PC-9 (cell line): ENCODE measurements around the gene NALCN. TPM values are rescaled to one million over a fixed set of nuclear protein-coding genes. Genes with fewer than 3 reads are reported as not detected.

Experiments
- BruUV-seq: library from RNA; stranded (reverse); fragments of 400-500 nt; replicated peaks from 2 replicates; lab custom pipeline; 2021; lab: Mats Ljungman, UMichigan
- CTCF ChIA-PET: fragments of 300-600 bp; sonication (Branson Sonifier 250); formaldehyde crosslinking; loops from one replicate; lab custom pipeline; 2022; ENCODE audit warnings: antibody characterized with exemption; lab: Charles Lee
- POLR2A ChIA-PET: fragments of 300-600 bp; sonication (Branson Sonifier 250); formaldehyde crosslinking; loops from one replicate; lab custom pipeline; 2022; ENCODE audit warnings: antibody characterized with exemption; ENCODE audit not compliant: unreplicated experiment; lab: Charles Lee
- DNase-seq, 2 experiments: peaks; one replicate each; pipeline versions ENCODE4 v3.0.0 to v3.0.0-alpha.2; 2015 to 2022; ENCODE audit warnings: mixed read lengths in 1 of 2
- H2AFZ ChIP-seq: fragments of 200-600 bp; sonication (generic); 2 replicates; pipeline ENCODE4 v1.8.1; 2017; ENCODE audit warnings: antibody characterized with exemption
- H3F3A ChIP-seq: fragments of 200-600 bp; sonication (generic); 2 replicates; pipeline ENCODE4 v1.8.1; 2017; ENCODE audit warnings: antibody characterized with exemption, mild to moderate bottlenecking, low read depth; ENCODE audit not compliant: insufficient read depth
- H3K27ac ChIP-seq: fragments of 200-600 bp; sonication (generic); 2 replicates; pipeline ENCODE4 v1.6.1; 2016; ENCODE audit warnings: mixed run types
- H3K27me3 ChIP-seq: fragments of 200-600 bp; sonication (generic); 2 replicates; pipeline ENCODE4 v1.6.1; 2016; ENCODE audit warnings: low read depth, mixed run types; ENCODE audit not compliant: insufficient read depth
- H3K36me3 ChIP-seq: fragments of 200-600 bp; sonication (generic); 2 replicates; pipeline ENCODE4 v1.6.1; 2016; ENCODE audit warnings: low read depth, mixed run types
- H3K4me1 ChIP-seq: fragments of 200-600 bp; sonication (generic); replicated peaks from 2 replicates; pipeline ENCODE4 v1.6.1; 2016; ENCODE audit warnings: mixed run types; ENCODE audit not compliant: insufficient read depth
- H3K4me2 ChIP-seq: fragments of 200-600 bp; sonication (generic); 2 replicates; pipeline ENCODE4 v1.6.1; 2017; ENCODE audit warnings: mixed run types
- H3K4me3 ChIP-seq: fragments of 200-600 bp; sonication (generic); 2 replicates; pipeline ENCODE4 v1.6.1; 2016; ENCODE audit warnings: mixed run types
- H3K79me2 ChIP-seq: fragments of 200-600 bp; sonication (generic); 2 replicates; pipeline ENCODE4 v1.6.1; 2017; ENCODE audit warnings: low read depth, mixed run types
- H3K9me2 ChIP-seq: fragments of 200-600 bp; sonication (generic); 2 replicates; pipeline ENCODE4 v1.8.1; 2017; ENCODE audit warnings: mild to moderate bottlenecking; ENCODE audit not compliant: insufficient read depth
- H3K9me3 ChIP-seq: fragments of 200-600 bp; sonication (generic); 2 replicates; pipeline ENCODE4 v1.8.1; 2016; ENCODE audit warnings: low read depth; ENCODE audit not compliant: insufficient read depth
- H4K20me1 ChIP-seq: fragments of 200-600 bp; sonication (generic); 2 replicates; pipeline ENCODE4 v1.8.1; 2017; ENCODE audit not compliant: insufficient read depth
- EZH2 ChIP-seq: fragments of 200-600 bp; sonication (generic); IDR thresholded peaks from 2 replicates; pipeline ENCODE4 v1.8.0; 2017; ENCODE audit warnings: antibody characterized with exemption, low read depth
- intact Hi-C: fragments of 100-400 bp; cut with micrococcal nuclease; formaldehyde crosslinking; loops from one replicate; pipeline ENCODE4 v1.10.0; 2022; ENCODE audit not compliant: unreplicated experiment
- total RNA-seq: library from RNA; stranded (reverse); gene quantifications from 2 replicates; pipeline ENCODE4 v1.2.3, GENCODE V29; 2021
- TF ChIP-seq, protein P1 (sequence below): fragments of 200-600 bp; sonication (generic); conservative IDR thresholded peaks from 2 replicates; pipeline ENCODE4 v1.6.1; 2017; ENCODE audit warnings: mixed run types, antibody characterized with exemption, mild to moderate bottlenecking, moderate library complexity

Gene NALCN
- total RNA-seq, 1 experiment from 2014 or later: 7.7 TPM

- Histone ChIP-seq H3K27ac (no peak overlapping the region), H3F3A (no peaks in the 10 kb centered on the region), H2AFZ (no peak overlapping the region), H3K9me2 (no peaks in the 10 kb centered on the region), H3K9me3 (0 out of 2 replicates have a peak, but pooled peaks cover 3% of the 10 kb centered on the region), H3K27me3 (no peaks in the 10 kb centered on the region), H4K20me1 (no peaks in the 10 kb centered on the region), H3K4me2 (no peak overlapping the region), H3K4me1 (no peaks in the 10 kb centered on the region), H3K36me3 (no peaks in the 10 kb centered on the region), H3K79me2 (no peaks in the 10 kb centered on the region), H3K4me3 (no peak overlapping the region)
- no peak for DNase-seq
- ChIA-PET POLR2A (no interaction called here), CTCF (no interaction called here)
- intact Hi-C loops: no loop called here
- no peak for TF ChIP-seq EZH2
- BruUV-seq: no TSS peak
Measured at GRCh38 chr13:101382086-101382485, 34.2 kb downstream of the NALCN start.

DNA sequence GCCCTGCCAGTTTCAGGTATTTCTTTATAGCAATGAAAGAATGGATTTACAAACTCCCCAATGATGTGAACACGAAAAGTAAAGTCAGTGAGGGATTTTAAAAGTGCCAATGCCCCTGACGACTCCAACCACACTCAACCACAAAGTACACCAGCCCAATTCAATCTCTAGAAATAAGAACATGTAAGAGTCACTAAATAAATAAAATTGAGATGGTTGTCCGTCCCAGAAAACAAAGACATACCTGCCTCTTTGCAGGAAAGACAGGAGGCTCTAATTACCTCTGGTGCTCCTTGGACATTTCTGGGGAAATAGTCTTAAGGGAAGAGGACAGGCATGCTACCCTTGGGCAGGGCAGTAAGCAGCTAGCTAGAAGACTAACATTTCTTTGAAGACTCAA, 55.8 kb downstream of the NALCN start:
- POLR2A ChIA-PET: no interaction called here
- DNase-seq: no peak
- BruUV-seq: no TSS peak
- Histone ChIP-seq H3K9me2 (no peaks in the 10 kb centered on the region), H3K27me3 (no peaks in the 10 kb centered on the region), H2AFZ (no peak overlapping the region), H3K79me2 (no peaks in the 10 kb centered on the region), H3K27ac (no peak overlapping the region), H3F3A (no peaks in the 10 kb centered on the region), H3K4me3 (no peak overlapping the region), H3K9me3 (no peaks in the 10 kb centered on the region), H4K20me1 (no peaks in the 10 kb centered on the region), H3K4me2 (no peak overlapping the region), H3K36me3 (no peaks in the 10 kb centered on the region), H3K4me1 (no peaks in the 10 kb centered on the region)
- CTCF ChIA-PET: no interaction called here
- TF ChIP-seq, protein P1, sequence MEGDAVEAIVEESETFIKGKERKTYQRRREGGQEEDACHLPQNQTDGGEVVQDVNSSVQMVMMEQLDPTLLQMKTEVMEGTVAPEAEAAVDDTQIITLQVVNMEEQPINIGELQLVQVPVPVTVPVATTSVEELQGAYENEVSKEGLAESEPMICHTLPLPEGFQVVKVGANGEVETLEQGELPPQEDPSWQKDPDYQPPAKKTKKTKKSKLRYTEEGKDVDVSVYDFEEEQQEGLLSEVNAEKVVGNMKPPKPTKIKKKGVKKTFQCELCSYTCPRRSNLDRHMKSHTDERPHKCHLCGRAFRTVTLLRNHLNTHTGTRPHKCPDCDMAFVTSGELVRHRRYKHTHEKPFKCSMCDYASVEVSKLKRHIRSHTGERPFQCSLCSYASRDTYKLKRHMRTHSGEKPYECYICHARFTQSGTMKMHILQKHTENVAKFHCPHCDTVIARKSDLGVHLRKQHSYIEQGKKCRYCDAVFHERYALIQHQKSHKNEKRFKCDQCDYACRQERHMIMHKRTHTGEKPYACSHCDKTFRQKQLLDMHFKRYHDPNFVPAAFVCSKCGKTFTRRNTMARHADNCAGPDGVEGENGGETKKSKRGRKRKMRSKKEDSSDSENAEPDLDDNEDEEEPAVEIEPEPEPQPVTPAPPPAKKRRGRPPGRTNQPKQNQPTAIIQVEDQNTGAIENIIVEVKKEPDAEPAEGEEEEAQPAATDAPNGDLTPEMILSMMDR: no peak
- TF ChIP-seq EZH2: no peak
- intact Hi-C loops: no loop called here

DNA sequence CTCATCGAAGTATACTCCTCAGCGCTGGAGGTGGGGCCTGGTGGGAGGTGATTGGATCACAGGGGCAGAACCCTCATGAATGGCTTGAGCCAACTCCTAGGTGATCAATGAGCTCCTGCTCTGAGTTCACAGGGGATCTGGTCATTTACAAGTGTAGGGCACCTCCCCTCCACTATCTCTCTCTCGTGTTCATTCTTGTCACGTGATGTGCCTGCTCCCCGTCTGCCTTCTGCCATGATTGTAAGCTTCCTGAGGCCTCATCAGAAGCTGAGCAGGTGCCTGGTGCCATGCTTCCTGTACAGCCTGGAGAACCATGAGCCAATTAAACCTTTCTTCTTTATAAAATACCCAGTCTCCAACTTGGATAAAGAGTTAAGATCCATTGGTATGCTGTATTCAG, 61.4 kb downstream of the NALCN start:
- Histone ChIP-seq H2AFZ (no peak overlapping the region), H3K9me3 (no peaks in the 10 kb centered on the region), H3K36me3 (no peaks in the 10 kb centered on the region), H4K20me1 (no peaks in the 10 kb centered on the region), H3K27ac (no peak overlapping the region), H3K4me1 (no peaks in the 10 kb centered on the region), H3K27me3 (no peaks in the 10 kb centered on the region), H3F3A (no peaks in the 10 kb centered on the region), H3K4me3 (no peak overlapping the region), H3K4me2 (no peak overlapping the region), H3K79me2 (no peaks in the 10 kb centered on the region), H3K9me2 (no peaks in the 10 kb centered on the region)
- intact Hi-C loops: no loop called here
- ChIA-PET POLR2A (no interaction called here), CTCF (no interaction called here)
- BruUV-seq: no TSS peak
- TF ChIP-seq EZH2: no peak
- TF ChIP-seq, protein P1: no peak
- no peak for DNase-seq
